Neuron (in vitro differentiated cells): ENCODE results near the gene PCDHGA1.

Experiments used
- H2AFZ ChIP-seq: one replicate; pipeline ENCODE4 v1.6.1; 2013; ENCODE audit warnings: low read depth, mild to moderate bottlenecking, inconsistent platforms, low read length, moderate library complexity
- H3K27me3 ChIP-seq: one replicate; pipeline ENCODE4 v1.6.1; 2013; ENCODE audit warnings: low read length; ENCODE audit not compliant: insufficient read depth
- H3K36me3 ChIP-seq: one replicate; pipeline ENCODE4 v1.6.1; 2013; ENCODE audit warnings: low read length; ENCODE audit not compliant: insufficient read depth
- H3K4me1 ChIP-seq: one replicate; pipeline ENCODE4 v1.6.1; 2013; ENCODE audit warnings: low read length; ENCODE audit not compliant: insufficient read depth
- H3K4me3 ChIP-seq: 2 replicates; pipeline ENCODE4 v1.5.1; 2013; ENCODE audit warnings: mild to moderate bottlenecking, low read length, moderate library complexity
- H3K9me3 ChIP-seq: one replicate; pipeline ENCODE4 v1.6.1; 2013; ENCODE audit warnings: low read length

Gene PCDHGA1

GRCh38 chr5:141356133-141356532 is 25.8 kb downstream of the PCDHGA1 start:
- H2AFZ ChIP-seq = no peak overlapping the region
- H3K4me3 ChIP-seq = no peak overlapping the region

DNA sequence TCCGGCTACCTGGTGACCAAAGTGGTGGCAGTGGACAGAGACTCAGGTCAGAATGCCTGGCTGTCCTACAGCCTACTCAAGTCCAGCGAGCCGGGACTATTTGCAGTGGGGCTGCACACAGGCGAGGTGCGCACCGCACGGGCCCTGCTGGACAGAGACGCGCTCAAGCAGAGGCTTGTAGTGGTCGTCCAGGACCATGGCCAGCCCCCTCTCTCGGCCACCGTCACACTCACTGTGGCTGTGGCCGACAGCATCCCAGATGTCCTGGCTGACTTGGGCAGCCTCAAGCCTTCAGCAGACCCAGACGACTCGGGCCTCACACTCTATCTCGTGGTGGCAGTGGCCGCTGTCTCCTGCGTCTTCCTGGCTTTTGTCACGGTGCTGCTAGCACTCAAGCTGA is 26.6 kb downstream of the PCDHGA1 start:
- Histone ChIP-seq H3K9me3 (peaks cover 40% of the 10 kb centered on the region), H2AFZ (no peak overlapping the region), H3K4me3 (no peak overlapping the region), H3K4me1 (no peaks in the 10 kb centered on the region), H3K27me3 (no peaks in the 10 kb centered on the region), H3K36me3 (no peaks in the 10 kb centered on the region)

More at GRCh38 chr5:141356133-141356532, 25.8 kb downstream of the PCDHGA1 start:
- H3K27me3 ChIP-seq = no peaks in the 10 kb centered on the region
- H3K4me1 ChIP-seq = no peaks in the 10 kb centered on the region
- peaks cover 42% of the 10 kb centered on the region for H3K9me3 ChIP-seq
- H3K36me3 ChIP-seq = no peaks in the 10 kb centered on the region

- no peaks in the 10 kb centered on the region for H3K4me1 ChIP-seq
- H2AFZ ChIP-seq = no peak within 1 kb of the TSS
- H3K27me3 ChIP-seq = no peaks in the 10 kb centered on the region
- no peaks in the 10 kb centered on the region for H3K36me3 ChIP-seq
- no peak within 1 kb of the TSS for H3K4me3 ChIP-seq
- peaks cover 47% of the 10 kb centered on the region for H3K9me3 ChIP-seq
These were observed 29.6 kb downstream of the PCDHGA1 start, which contains the start of gene PCDHGB2 for GRCh38 chr5:141359790-141360426. PCDHGB2 (plus strand) TSS chr5:141359994; CDS start chr5:141360136, 142 bp downstream.

GRCh38 chr5:141360685-141361084 is 30.4 kb downstream of the PCDHGA1 start:
- Histone ChIP-seq H2AFZ (no peak overlapping the region), H3K9me3 (peaks cover 47% of the 10 kb centered on the region), H3K4me1 (no peaks in the 10 kb centered on the region), H3K4me3 (no peak overlapping the region), H3K36me3 (no peaks in the 10 kb centered on the region), H3K27me3 (no peaks in the 10 kb centered on the region)

DNA sequence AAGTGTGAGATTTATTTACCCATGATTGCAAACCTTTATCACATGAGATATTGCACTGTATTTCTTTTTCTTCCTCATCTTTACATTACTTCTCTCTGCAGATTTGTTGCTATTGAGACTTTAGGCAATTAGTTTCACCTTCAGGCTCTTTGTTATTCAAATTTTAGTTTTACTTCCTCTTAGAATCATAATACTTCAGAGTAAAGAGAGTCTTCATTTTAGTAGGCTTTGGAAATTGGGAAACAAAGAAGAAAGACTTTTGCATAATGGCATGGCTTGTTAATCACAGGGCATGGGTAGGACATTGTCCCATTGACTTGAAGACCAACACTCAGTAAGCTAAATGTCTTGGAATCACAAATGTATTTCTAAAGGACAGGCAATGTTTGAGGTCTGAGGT is 32.4 kb downstream of the PCDHGA1 start:
- Histone ChIP-seq H3K9me3 (peaks cover 43% of the 10 kb centered on the region), H3K4me1 (no peaks in the 10 kb centered on the region), H3K36me3 (no peaks in the 10 kb centered on the region), H2AFZ (no peak overlapping the region), H3K27me3 (no peaks in the 10 kb centered on the region), H3K4me3 (no peak overlapping the region)

- H3K4me1 ChIP-seq = no peaks in the 10 kb centered on the region
- H2AFZ ChIP-seq = no peak within 1 kb of the TSS
- no peaks in the 10 kb centered on the region for H3K27me3 ChIP-seq
- H3K4me3 ChIP-seq = no peak within 1 kb of the TSS
- H3K36me3 ChIP-seq = no peaks in the 10 kb centered on the region
- H3K9me3 ChIP-seq = peaks cover 40% of the 10 kb centered on the region
These were observed 33.8 kb downstream of the PCDHGA1 start, which contains the start of gene PCDHGA5 for GRCh38 chr5:141363952-141364660. PCDHGA5 (plus strand) TSS chr5:141364162; CDS start chr5:141364331, 169 bp downstream.

GRCh38 chr5:141366016-141366896 is 35.9 kb downstream of the PCDHGA1 start:
- no peak overlapping the region for H2AFZ ChIP-seq
- no peak overlapping the region for H3K4me3 ChIP-seq
- no peaks in the 10 kb centered on the region for H3K27me3 ChIP-seq
- peaks cover 33% of the 10 kb centered on the region for H3K9me3 ChIP-seq
- H3K4me1 ChIP-seq = no peaks in the 10 kb centered on the region
- H3K36me3 ChIP-seq = no peaks in the 10 kb centered on the region

GRCh38 chr5:141369994-141370848 is 39.9 kb downstream of the PCDHGA1 start, which contains the start of gene PCDHGB3:
PCDHGB3 (plus strand) TSS chr5:141370242; CDS start chr5:141370395, 153 bp downstream.
- H2AFZ ChIP-seq = no peak within 1 kb of the TSS
- no peaks in the 10 kb centered on the region for H3K4me1 ChIP-seq
- H3K27me3 ChIP-seq = no peaks in the 10 kb centered on the region
- no peaks in the 10 kb centered on the region for H3K36me3 ChIP-seq
- no peak within 1 kb of the TSS for H3K4me3 ChIP-seq
- H3K9me3 ChIP-seq = peaks cover 42% of the 10 kb centered on the region

GRCh38 chr5:141371572-141372475 is 41.5 kb downstream of the PCDHGA1 start:
- no peaks in the 10 kb centered on the region for H3K36me3 ChIP-seq
- no peaks in the 10 kb centered on the region for H3K27me3 ChIP-seq
- H2AFZ ChIP-seq = no peak overlapping the region
- H3K4me1 ChIP-seq = no peaks in the 10 kb centered on the region
- H3K9me3 ChIP-seq = peaks cover 31% of the 10 kb centered on the region
- no peak overlapping the region for H3K4me3 ChIP-seq

- no peak within 1 kb of the TSS for H3K4me3 ChIP-seq
- H2AFZ ChIP-seq = no peak within 1 kb of the TSS
- no peaks in the 10 kb centered on the region for H3K36me3 ChIP-seq
- H3K4me1 ChIP-seq = no peaks in the 10 kb centered on the region
- H3K9me3 ChIP-seq = peaks cover 31% of the 10 kb centered on the region
- H3K27me3 ChIP-seq = no peaks in the 10 kb centered on the region
These were observed 43.5 kb downstream of the PCDHGA1 start, which contains the start of gene PCDHGA6 for GRCh38 chr5:141373673-141374317. PCDHGA6 (plus strand) TSS chr5:141373891; CDS start chr5:141374084, 193 bp downstream.

DNA sequence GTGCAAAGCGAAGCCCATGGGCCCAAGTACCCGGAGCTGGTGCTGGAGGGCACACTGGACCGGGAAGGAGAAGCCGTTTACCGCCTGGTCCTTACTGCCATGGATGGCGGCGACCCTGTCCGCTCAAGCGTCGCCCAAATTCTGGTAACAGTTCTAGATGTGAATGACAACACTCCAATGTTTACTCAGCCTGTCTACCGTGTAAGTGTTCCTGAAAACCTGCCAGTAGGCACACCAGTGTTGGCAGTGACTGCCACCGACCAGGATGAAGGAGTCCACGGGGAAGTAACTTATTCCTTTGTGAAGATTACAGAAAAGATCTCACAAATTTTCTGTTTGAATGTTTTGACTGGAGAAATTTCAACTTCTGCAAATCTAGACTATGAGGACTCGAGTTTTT is 44.3 kb downstream of the PCDHGA1 start:
- Histone ChIP-seq H3K4me1 (no peaks in the 10 kb centered on the region), H2AFZ (no peak overlapping the region), H3K27me3 (no peaks in the 10 kb centered on the region), H3K9me3 (peaks cover 31% of the 10 kb centered on the region), H3K36me3 (no peaks in the 10 kb centered on the region), H3K4me3 (no peak overlapping the region)
